Activated naive CD4-positive, alpha-beta T cell treated with anti-CD3 and anti-CD28 coated beads for 36 hours (primary cell): Measurements from ENCODE around the gene BCO2. TPM values are rescaled to one million over a fixed set of nuclear protein-coding genes. Genes with fewer than 3 reads are reported as not detected.

Source experiments
- CTCF ChIA-PET: fragments of 350-600 bp; sonication (Branson Sonifier 250); formaldehyde crosslinking; loops from one replicate; lab custom pipeline; 2021; ENCODE audit warnings: antibody characterized with exemption; lab: Charles Lee
- DNase-seq: peaks from one replicate; pipeline ENCODE4 v3.0.0-alpha.2; 2020
- H3K27ac Mint-ChIP-seq: one replicate; pipeline ENCODE4 v1.8.0; 2021; ENCODE audit warnings: mild to moderate bottlenecking, mixed read lengths
- H3K27me3 Mint-ChIP-seq: one replicate; pipeline ENCODE4 v1.8.0; 2021; ENCODE audit warnings: low read depth, mixed read lengths
- H3K36me3 Mint-ChIP-seq: one replicate; pipeline ENCODE4 v1.8.0; 2021; ENCODE audit warnings: low read depth, mixed read lengths
- H3K4me1 Mint-ChIP-seq: one replicate; pipeline ENCODE4 v1.8.0; 2021; ENCODE audit warnings: low read depth, mixed read lengths
- H3K4me3 Mint-ChIP-seq: one replicate; pipeline ENCODE4 v1.8.0; 2021; ENCODE audit warnings: mild to moderate bottlenecking, moderate library complexity, mixed read lengths
- H3K9me3 Mint-ChIP-seq: one replicate; pipeline ENCODE4 v1.8.0; 2021; ENCODE audit warnings: mixed read lengths
- intact Hi-C: fragments of 100-400 bp; cut with micrococcal nuclease; formaldehyde crosslinking; loops from one replicate; pipeline ENCODE4 v1.15.1; 2023
- total RNA-seq, 2 experiments: library from RNA; stranded (reverse); gene quantifications; one replicate each; pipeline ENCODE4 v1.2.3, GENCODE V29; 2021

The BCO2 gene
- total RNA-seq, 2 experiments from 2014 or later = 0.30 to 0.45 TPM

GRCh38 chr11:112266410-112266778 is 91.1 kb downstream of the BCO2 start:
- H3K9me3 Mint-ChIP-seq = no peaks in the 10 kb centered on the region
- CTCF ChIA-PET = interaction anchor here (0.7 kb wide), 1 partner anchor 12 kb away, joined by 3 read pairs; no protein-coding TSS in a partner anchor
- H3K36me3 Mint-ChIP-seq = peaks cover 1% of the 10 kb centered on the region
- intact Hi-C loops = no loop called here
- H3K27me3 Mint-ChIP-seq = no peaks in the 10 kb centered on the region
- H3K4me1 Mint-ChIP-seq = no peaks in the 10 kb centered on the region
- H3K27ac Mint-ChIP-seq = no peak overlapping the region
- no peak overlapping the region for H3K4me3 Mint-ChIP-seq
- DNase-seq = no peak

- CTCF ChIA-PET = no interaction called here
These were observed 91.9 kb downstream of the BCO2 start for GRCh38 chr11:112267188-112267591.

GRCh38 chr11:112268406-112268805 is 93.1 kb downstream of the BCO2 start:
- DNase-seq = no peak
- no peaks in the 10 kb centered on the region for H3K9me3 Mint-ChIP-seq
- H3K27ac Mint-ChIP-seq = no peak overlapping the region
- H3K36me3 Mint-ChIP-seq = peaks cover 1% of the 10 kb centered on the region
- no peaks in the 10 kb centered on the region for H3K4me1 Mint-ChIP-seq
- CTCF ChIA-PET = interaction anchor here (1.0 kb wide), 1 partner anchor 13 kb away, joined by 5 read pairs; no protein-coding TSS in a partner anchor
- intact Hi-C loops = no loop called here
- H3K27me3 Mint-ChIP-seq = no peaks in the 10 kb centered on the region
- no peak overlapping the region for H3K4me3 Mint-ChIP-seq

More at GRCh38 chr11:112267188-112267591, 91.9 kb downstream of the BCO2 start:
- intact Hi-C loops = no loop called here
- DNase-seq = no peak
- Mint-ChIP-seq H3K4me1 (no peaks in the 10 kb centered on the region), H3K4me3 (no peak overlapping the region), H3K27me3 (no peaks in the 10 kb centered on the region), H3K36me3 (peaks cover 1% of the 10 kb centered on the region), H3K9me3 (no peaks in the 10 kb centered on the region), H3K27ac (no peak overlapping the region)

Other genes with a start within 250 kb of the BCO2 start
- gene DIXDC1, start 238.2 kb upstream of the BCO2 start, total RNA-seq = 1 to 10 TPM; 3.5 to 4.3 TPM
- gene DLAT, start 150.1 kb upstream of the BCO2 start, total RNA-seq = 10 to 100 TPM; 34.2 to 36.8 TPM
- under 1 TPM; 0.35 to 0.50 TPM for gene PIH1D2, start 101.5 kb upstream of the BCO2 start, total RNA-seq
- 10 to 100 TPM; 14.8 to 19.6 TPM for gene NKAPD1, start 101.2 kb upstream of the BCO2 start, total RNA-seq
- 10 to 100 TPM; 35.4 to 41.7 TPM for gene TIMM8B, start 88.8 kb upstream of the BCO2 start, total RNA-seq
- gene SDHD, start 88.6 kb upstream of the BCO2 start, total RNA-seq = 100 to 1,000 TPM; 101 to 115 TPM
- gene IL18, start 11.4 kb upstream of the BCO2 start, total RNA-seq = not detected
- not detected for gene TEX12, start 8.1 kb upstream of the BCO2 start, total RNA-seq
- gene PTS, start 50.9 kb downstream of the BCO2 start, total RNA-seq = 10 to 100 TPM; 34.6 to 39.0 TPM
- gene PLET1, start 85.3 kb downstream of the BCO2 start, total RNA-seq = not detected